HG02943 (cell line): ENCODE data around the gene PNPLA7.
"Not testable (repeated sequence)": the region's sequence is repeated elsewhere in the genome, so short reads cannot be mapped to it uniquely, and the experiment has no call there.

Source experiments
- ATAC-seq: cut with Tn5 transposase; IDR thresholded peaks from one replicate; pipeline ENCODE4 v1.9.1; 2021; ENCODE audit warnings: mild to moderate bottlenecking, low read depth, moderate library complexity; ENCODE audit not compliant: unreplicated experiment

Gene PNPLA7

GRCh38 chr9:137482094-137482781, 68.0 kb downstream of the PNPLA7 start:
- no peak for ATAC-seq

- no peak for ATAC-seq
These were observed 69.2 kb downstream of the PNPLA7 start for GRCh38 chr9:137480686-137481683.

- no peak for ATAC-seq
These were observed 70.1 kb downstream of the PNPLA7 start for GRCh38 chr9:137479892-137480685.

- ATAC-seq: no peak
These were observed 71.0 kb downstream of the PNPLA7 start for GRCh38 chr9:137478962-137479861.

- ATAC-seq: no peak
These were observed 71.6 kb downstream of the PNPLA7 start for GRCh38 chr9:137478613-137478961.

- ATAC-seq: no peak
These were observed 72.2 kb downstream of the PNPLA7 start for GRCh38 chr9:137477778-137478612.

GRCh38 chr9:137476856-137477255, 73.3 kb downstream of the PNPLA7 start:
- no peak for ATAC-seq

- no peak for ATAC-seq
These were observed 74.5 kb downstream of the PNPLA7 start for GRCh38 chr9:137475666-137476065.

- no peak for ATAC-seq
These were observed 75.9 kb downstream of the PNPLA7 start for GRCh38 chr9:137474271-137474670.

- ATAC-seq: no peak
These were observed 79.4 kb downstream of the PNPLA7 start for GRCh38 chr9:137470785-137471184.

- no peak for ATAC-seq
These were observed 82.3 kb downstream of the PNPLA7 start for GRCh38 chr9:137467896-137468295.

GRCh38 chr9:137467161-137467581, 83.0 kb downstream of the PNPLA7 start:
- no peak for ATAC-seq

GRCh38 chr9:137466389-137467085, 83.7 kb downstream of the PNPLA7 start:
- not testable (repeated sequence) for ATAC-seq

- no peak for ATAC-seq
These were observed 84.3 kb downstream of the PNPLA7 start for GRCh38 chr9:137465720-137466388.

- ATAC-seq: no peak
These were observed 85.0 kb downstream of the PNPLA7 start for GRCh38 chr9:137465000-137465719.

GRCh38 chr9:137464291-137464999, 85.8 kb downstream of the PNPLA7 start:
- ATAC-seq: no peak

GRCh38 chr9:137463931-137464290, 86.3 kb downstream of the PNPLA7 start:
- no peak for ATAC-seq
